ENCODE data around the gene BMF.

BMF gene

DNA sequence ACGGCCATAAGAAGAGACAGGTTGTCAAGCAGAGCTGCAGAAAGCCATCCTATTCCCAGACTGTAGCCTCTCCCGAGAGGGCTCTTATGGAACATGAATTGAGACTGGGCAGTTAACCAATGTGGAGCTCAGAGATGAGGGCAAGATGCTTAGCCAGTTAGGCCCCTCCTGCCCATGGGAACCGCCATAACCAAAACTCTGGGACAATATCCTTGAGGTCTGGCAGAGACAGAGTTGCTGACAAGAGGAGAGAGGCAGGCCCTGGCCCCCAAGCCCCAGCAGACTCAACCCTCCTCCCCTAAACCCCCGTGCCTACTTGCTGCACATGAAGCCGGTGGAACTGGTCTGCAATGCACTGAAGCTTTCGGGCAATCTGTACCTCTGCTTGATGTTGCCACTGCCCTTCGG, 4.8 kb downstream of the BMF start:
- DNase-seq (ENCODE audit: low read depth, low spot score): no peak

DNA sequence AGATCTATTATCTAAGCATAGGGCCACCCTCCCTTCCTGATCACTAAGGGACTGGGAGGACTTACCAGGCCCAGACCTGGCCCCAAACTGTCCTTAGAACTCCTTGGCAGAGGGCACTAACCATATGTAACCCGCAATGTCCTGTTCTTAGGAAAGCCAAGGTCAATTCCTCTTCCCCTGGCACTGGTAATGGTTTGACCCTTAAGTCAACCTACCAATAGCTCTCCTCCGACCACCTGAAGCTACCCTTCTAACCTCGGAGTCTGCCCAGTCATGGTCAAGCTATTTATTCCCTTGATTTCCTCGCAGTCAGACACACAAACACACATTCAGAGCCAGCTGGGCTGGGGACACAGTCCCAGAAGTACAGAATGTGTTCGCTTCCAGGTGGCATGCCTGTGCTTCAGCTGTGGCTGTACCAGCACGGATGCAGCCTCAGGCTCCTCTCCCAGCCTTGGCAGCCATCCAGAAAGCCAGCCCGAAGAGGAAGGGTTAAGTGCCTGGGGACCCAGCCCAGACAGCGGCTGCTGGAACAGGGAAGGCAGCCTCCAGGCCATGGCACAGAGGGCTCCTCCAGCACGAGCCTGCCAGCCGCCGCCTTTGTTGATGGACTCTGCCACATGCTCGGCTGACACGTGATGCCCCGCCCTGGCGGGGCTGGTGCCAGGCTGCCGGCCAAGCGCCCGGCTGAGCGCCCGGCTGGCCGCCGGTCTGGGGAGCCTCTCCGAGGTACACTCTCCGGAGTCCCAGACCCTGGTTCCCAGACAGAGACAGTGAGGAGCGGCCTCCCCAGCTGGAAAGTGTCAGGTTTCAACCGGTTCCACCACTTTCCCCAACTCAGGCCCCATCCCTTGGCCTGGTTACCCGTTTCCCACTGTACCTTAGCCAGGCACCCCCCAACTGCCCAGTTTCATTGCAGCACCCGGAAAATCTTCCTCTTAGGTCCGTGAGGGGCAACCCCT, 5.5 kb downstream of the BMF start:
- DNase-seq (ENCODE audit: low read depth, low spot score): peak; percentile 92

DNA sequence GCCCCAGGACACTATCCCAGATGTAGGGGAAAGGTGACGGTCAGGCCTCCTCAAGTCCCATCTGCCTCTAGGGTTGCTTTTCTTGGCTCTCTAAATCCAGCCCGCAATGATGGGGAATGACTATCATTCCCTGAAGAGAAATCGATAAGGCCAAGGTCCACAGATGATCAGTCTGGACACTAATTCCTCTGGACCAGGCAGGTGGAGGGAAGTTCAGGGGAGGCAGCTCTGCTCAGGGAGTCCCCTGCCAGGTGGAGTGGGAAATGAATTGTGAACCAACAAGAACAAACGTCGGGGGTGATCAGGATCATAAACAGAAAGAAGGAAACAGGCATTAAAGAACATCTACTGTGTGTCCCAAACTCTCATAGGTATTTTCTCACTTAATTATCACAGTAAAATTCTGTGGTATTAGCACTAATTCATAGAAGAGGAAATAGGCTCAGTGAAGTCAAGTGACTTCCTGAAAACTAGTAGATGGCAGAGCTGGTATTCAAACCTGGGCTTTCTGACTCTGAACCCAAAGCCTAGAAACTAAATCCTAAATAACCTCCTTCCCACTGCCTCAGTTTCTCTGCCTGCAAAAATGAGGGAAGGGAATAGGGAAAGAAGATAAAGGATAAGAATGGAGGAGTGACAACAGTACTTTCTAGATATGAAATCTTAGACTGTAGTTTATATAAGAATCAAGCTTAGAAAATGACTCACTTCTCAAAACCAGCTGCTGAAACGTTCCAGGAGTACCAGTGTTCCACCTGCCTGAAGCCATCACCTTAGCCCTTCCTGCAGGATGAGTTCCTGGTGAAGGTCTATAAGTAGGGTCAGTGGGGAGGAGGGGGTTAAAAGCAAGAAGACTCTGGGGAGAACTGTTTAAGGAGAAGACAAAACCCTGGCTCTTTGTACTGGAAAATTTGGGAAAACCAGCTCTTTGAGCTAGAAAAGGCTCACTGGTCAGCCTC, 7.5 kb downstream of the BMF start:
- no peak for DNase-seq (ENCODE audit: low read depth, low spot score)

GRCh38 chr15:40100123-40100946, 8.3 kb downstream of the BMF start:
- no peak for DNase-seq (ENCODE audit: low read depth, low spot score)

GRCh38 chr15:40098489-40099261, 10.0 kb downstream of the BMF start:
- DNase-seq (ENCODE audit: low read depth, low spot score): peak; percentile 83

DNA sequence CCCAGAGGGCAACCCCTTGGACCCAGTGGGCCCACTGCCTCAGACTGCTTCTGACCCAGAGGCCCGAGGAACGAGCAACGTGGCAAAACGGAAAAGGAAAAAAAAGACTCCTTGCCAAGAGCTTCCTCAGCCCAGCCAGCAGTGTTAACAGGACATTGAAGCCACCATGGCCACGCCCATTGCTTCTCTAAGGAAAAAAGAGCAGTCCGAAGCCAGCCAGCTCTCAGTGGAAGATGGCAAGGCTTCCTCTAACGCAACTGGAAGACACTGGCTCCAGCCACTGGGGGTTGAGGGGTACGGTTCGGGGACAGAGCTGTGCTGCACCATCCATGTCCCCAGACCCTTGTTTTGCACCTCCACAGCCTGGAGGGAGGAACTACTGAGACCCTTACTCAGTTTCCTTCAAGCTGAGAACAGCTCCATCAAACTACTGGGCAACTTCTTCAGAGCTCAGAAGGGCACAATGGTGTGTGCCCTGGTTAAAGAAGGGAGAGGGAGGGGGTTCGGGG, 10.7 kb downstream of the BMF start:
- DNase-seq (ENCODE audit: low read depth, low spot score): no peak

GRCh38 chr15:40097096-40097967, 11.3 kb downstream of the BMF start:
- DNase-seq (ENCODE audit: low read depth, low spot score): no peak

DNA sequence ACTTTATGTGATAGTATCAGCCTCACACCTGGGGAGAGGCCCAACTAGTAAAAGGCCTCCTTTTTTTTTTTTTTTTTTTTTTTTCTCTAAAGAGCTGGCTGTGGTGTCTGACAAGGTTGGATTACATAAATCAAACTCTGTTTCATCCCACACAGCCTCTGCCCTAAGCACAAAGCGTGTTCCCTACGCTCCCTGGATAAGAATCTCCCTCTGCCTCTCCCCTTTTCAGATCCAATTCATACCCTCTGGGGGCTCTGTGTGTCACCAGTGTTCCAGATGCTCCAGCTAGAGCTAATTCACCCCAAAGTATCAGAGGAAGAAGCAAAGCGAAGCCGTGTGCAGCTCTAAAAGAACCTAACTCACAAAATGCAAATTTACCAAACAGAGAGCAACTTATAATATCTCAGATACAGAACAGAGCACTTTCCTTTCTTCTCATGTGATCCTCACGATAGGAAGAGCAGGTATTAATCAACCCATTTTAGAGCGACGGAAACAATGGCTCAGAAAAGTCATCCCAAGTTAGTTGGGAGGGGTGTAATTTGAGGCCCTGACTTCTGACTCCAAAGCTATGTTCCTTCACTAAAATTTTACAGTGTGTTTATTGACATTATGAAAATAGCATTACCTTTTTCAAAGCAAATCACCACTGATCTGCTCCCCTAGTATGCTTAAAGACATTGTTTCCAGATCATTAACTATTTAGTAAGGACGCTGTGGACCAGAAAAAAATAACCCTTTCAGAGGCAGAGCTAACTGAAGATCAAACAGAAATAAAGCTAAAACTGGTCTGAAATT, 12.4 kb downstream of the BMF start:
- no peak for DNase-seq (ENCODE audit: low read depth, low spot score)

DNA sequence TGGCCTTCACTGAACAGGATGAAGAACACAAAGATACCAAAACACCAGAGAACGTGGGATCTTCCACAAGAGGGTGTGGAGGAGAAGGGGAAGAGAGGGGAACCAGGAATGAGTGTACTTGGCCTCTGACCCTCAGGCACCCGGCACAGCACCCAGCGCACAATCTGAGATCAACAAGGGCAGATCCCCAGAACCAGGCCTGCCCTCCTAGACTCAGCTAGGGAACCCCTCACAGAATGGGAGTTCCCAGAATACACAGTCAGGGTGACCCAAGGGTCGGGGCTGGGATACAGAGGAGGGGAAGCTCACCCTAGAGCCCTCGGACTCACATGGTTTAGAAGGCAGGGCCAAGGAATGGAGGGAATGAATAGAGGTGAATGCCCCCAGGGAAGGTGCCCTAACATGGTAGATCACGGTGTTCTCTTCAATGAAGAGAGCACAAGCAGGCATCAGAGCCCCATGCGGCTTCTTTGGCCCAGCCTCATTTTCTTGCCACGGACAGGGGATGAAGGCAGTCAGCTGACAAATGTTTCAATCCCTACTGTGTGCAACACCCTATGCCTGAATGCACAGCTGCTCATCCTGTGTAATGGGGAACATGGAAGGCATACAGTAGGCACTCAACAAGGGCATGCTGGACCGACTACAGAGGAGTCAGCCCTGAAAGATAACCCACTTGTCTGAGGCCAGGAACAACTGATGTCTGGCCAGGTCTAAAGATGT, 13.1 kb downstream of the BMF start:
- DNase-seq (ENCODE audit: low read depth, low spot score): no peak

- DNase-seq (ENCODE audit: low read depth, low spot score): no peak
These were observed 14.5 kb downstream of the BMF start for GRCh38 chr15:40094156-40094555.

GRCh38 chr15:40092979-40093869, 15.5 kb downstream of the BMF start:
- DNase-seq (ENCODE audit: low read depth, low spot score): peak; percentile 98

DNA sequence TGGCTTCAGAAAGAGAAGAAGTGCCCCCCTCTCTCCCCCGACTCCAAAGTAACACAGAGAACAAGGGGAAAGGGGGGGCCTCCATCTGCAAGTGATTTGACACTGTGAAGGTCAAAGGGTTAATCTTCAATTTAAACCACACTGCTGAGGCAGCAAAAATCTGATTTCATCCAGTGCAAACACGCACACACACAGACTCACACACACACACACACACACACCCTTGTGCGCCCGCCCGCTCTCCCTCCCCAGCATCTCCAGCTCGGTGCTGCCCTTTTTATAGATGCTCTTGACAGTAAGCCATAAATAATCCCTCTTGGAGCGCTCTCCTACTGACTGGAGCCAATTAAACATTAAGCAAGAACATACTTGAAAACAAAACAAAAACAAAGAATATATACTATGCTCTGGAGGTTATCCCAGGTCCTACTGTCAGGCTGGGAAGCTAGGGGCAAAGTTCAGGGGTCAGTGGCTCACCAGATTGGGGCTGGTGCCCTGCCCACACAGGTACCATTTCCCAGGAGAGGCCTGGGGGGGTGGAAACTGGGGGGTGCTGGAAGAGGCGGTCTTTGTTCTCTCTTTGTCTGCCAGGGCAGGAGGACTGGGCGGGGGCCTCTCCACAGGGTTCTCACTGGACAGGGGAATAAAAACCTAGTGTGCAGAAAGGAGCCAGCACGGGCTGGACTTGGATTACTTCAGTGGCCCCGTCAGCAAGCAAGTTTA, 16.3 kb downstream of the BMF start:
- peak; percentile 53 for DNase-seq (ENCODE audit: low read depth, low spot score)

DNA sequence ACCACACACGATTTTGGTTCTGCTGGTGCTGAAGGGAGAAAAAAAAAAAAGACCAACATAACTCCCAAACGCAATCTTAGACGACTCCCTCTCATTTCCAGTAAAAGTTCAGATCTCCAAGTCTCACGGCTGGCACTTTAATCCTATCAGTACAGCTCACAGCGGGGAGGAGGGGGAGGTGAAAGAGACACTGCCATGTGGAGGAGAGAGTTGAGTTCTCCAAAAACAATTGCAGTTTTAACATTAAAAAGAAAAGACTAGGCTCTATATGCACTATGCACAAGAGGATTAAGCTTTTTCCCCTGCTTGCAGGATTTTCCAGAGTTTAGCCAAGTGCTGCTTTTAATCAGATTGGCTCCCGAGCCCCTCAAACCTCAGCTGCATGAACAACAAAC, 16.8 kb downstream of the BMF start:
- no peak for DNase-seq (ENCODE audit: low read depth, low spot score)

GRCh38 chr15:40090774-40091455, 17.8 kb downstream of the BMF start:
- no peak for DNase-seq (ENCODE audit: low read depth, low spot score)

GRCh38 chr15:40088929-40089755, 19.5 kb downstream of the BMF start:
- no peak for DNase-seq (ENCODE audit: low read depth, low spot score)
